ENCODE results near the gene PIP4K2A.
"Not testable (repeated sequence)": the region's sequence is repeated elsewhere in the genome, so short reads cannot be mapped to it uniquely, and the experiment has no call there.

Gene PIP4K2A

GRCh38 chr10:22518167-22518724 lies 196.1 kb downstream of the PIP4K2A start:
- Histone ChIP-seq H3K27me3 (replicated peaks; ENCODE audit: control insufficient read depth, insufficient read depth, low read length) (no peaks in the 10 kb centered on the region), H3K36me3 (ENCODE audit: control insufficient read depth, insufficient read depth, low read length) (no peaks in the 10 kb centered on the region), H3K4me3 (replicated peaks; ENCODE audit: low read depth, low read length) (no peak overlapping the region)
- TF ChIP-seq CTCF (IDR thresholded peaks at IDR 0.05; ENCODE audit: insufficient read depth, low read length, poor library complexity, severe bottlenecking): no peak
- DNase-seq (ENCODE audit: extremely low read depth, insufficient read length): no peak

- H3K36me3 ChIP-seq (ENCODE audit: control insufficient read depth, insufficient read depth, low read length): no peaks in the 10 kb centered on the region
- no peak for TF ChIP-seq CTCF (IDR thresholded peaks at IDR 0.05; ENCODE audit: insufficient read depth, low read length, poor library complexity, severe bottlenecking)
- H3K27me3 ChIP-seq (replicated peaks; ENCODE audit: control insufficient read depth, insufficient read depth, low read length): no peaks in the 10 kb centered on the region
- no peak for DNase-seq (ENCODE audit: extremely low read depth, insufficient read length)
- no peak overlapping the region for H3K4me3 ChIP-seq (replicated peaks; ENCODE audit: low read depth, low read length)
Measured at GRCh38 chr10:22515009-22515408, 199.4 kb downstream of the PIP4K2A start.

- H3K36me3 ChIP-seq (ENCODE audit: control insufficient read depth, insufficient read depth, low read length); DNase-seq (ENCODE audit: extremely low read depth, insufficient read length); H3K4me3 ChIP-seq (replicated peaks; ENCODE audit: low read depth, low read length); H3K27me3 ChIP-seq (replicated peaks; ENCODE audit: control insufficient read depth, insufficient read depth, low read length): not testable (repeated sequence)
Measured at GRCh38 chr10:22514414-22514758, 200.0 kb downstream of the PIP4K2A start.

- not testable (repeated sequence) for H3K27me3 ChIP-seq (replicated peaks; ENCODE audit: control insufficient read depth, insufficient read depth, low read length); H3K36me3 ChIP-seq (ENCODE audit: control insufficient read depth, insufficient read depth, low read length); DNase-seq (ENCODE audit: extremely low read depth, insufficient read length); H3K4me3 ChIP-seq (replicated peaks; ENCODE audit: low read depth, low read length)
Measured at GRCh38 chr10:22513483-22514413, 200.6 kb downstream of the PIP4K2A start.

GRCh38 chr10:22512015-22512414 lies 202.4 kb downstream of the PIP4K2A start:
- not testable (repeated sequence) for H3K27me3 ChIP-seq (replicated peaks; ENCODE audit: control insufficient read depth, insufficient read depth, low read length); H3K36me3 ChIP-seq (ENCODE audit: control insufficient read depth, insufficient read depth, low read length); DNase-seq (ENCODE audit: extremely low read depth, insufficient read length); H3K4me3 ChIP-seq (replicated peaks; ENCODE audit: low read depth, low read length)

- H3K27me3 ChIP-seq (replicated peaks; ENCODE audit: control insufficient read depth, insufficient read depth, low read length); DNase-seq (ENCODE audit: extremely low read depth, insufficient read length); H3K4me3 ChIP-seq (replicated peaks; ENCODE audit: low read depth, low read length); H3K36me3 ChIP-seq (ENCODE audit: control insufficient read depth, insufficient read depth, low read length): not testable (repeated sequence)
Measured at GRCh38 chr10:22508214-22508613, 206.2 kb downstream of the PIP4K2A start.

- Histone ChIP-seq H3K36me3 (ENCODE audit: control insufficient read depth, insufficient read depth, low read length) (no peaks in the 10 kb centered on the region), H3K27me3 (replicated peaks; ENCODE audit: control insufficient read depth, insufficient read depth, low read length) (no peaks in the 10 kb centered on the region; the same call in 1 of the 2 replicates), H3K4me3 (replicated peaks; ENCODE audit: low read depth, low read length) (no peak overlapping the region)
- DNase-seq (ENCODE audit: extremely low read depth, insufficient read length): no peak
- TF ChIP-seq CTCF (IDR thresholded peaks at IDR 0.05; ENCODE audit: insufficient read depth, low read length, poor library complexity, severe bottlenecking): no peak
Measured at GRCh38 chr10:22505911-22506685, 208.3 kb downstream of the PIP4K2A start.
